Measurements from ENCODE around the gene RNF152. TPM values are rescaled to one million over a fixed set of nuclear protein-coding genes. Genes with fewer than 3 reads are reported as not detected.

RNF152 gene
- total RNA-seq, 3 donors from 2014 or later, result 8.6 to 64.5 (median 31.5) TPM

GRCh38 chr18:61901323-61901986 lies 8.6 kb upstream of the RNF152 start:
- no peaks in the 10 kb centered on the region for H3K4me1 ChIP-seq

GRCh38 chr18:61900504-61901281 lies 7.9 kb upstream of the RNF152 start:
- Histone ChIP-seq H3K4me3 (no peak overlapping the region), H3K4me1 (no peaks in the 10 kb centered on the region), H3K9me3 (no peaks in the 10 kb centered on the region), H3K27ac (no peak overlapping the region), H3K27me3 (no peaks in the 10 kb centered on the region), H3K36me3 (no peaks in the 10 kb centered on the region)
- no peak for DNase-seq (ENCODE audit: low spot score in 2 of 2)
- TF ChIP-seq POLR2AphosphoS5 (IDR thresholded peaks at IDR 0.05), result no peak
- intact Hi-C loops (cut with DNase I; ENCODE audit: low total_unique reads), result no loop called here

More at GRCh38 chr18:61901323-61901986, 8.6 kb upstream of the RNF152 start:
- peak; percentile 82 to 93 (median 84) for TF ChIP-seq CTCF (IDR thresholded peaks at IDR 0.05)
- TF ChIP-seq POLR2AphosphoS5 (IDR thresholded peaks at IDR 0.05), result no peak
- H3K27ac ChIP-seq, result no peak overlapping the region
- no peaks in the 10 kb centered on the region for H3K27me3 ChIP-seq
- intact Hi-C loops (cut with DNase I; ENCODE audit: low total_unique reads), result no loop called here
- H3K9me3 ChIP-seq, result no peaks in the 10 kb centered on the region
- H3K36me3 ChIP-seq, result no peaks in the 10 kb centered on the region
- H3K4me3 ChIP-seq, result no peak overlapping the region
- DNase-seq (ENCODE audit: low spot score in 2 of 2), result no peak

- Histone ChIP-seq H3K4me3 (no peak overlapping the region), H3K4me1 (no peaks in the 10 kb centered on the region), H3K9me3 (no peaks in the 10 kb centered on the region), H3K27ac (no peak overlapping the region), H3K27me3 (no peaks in the 10 kb centered on the region), H3K36me3 (no peaks in the 10 kb centered on the region)
- DNase-seq (ENCODE audit: low spot score in 2 of 2), result no peak
- intact Hi-C loops (cut with DNase I; ENCODE audit: low total_unique reads), result loop anchor here (10.0 kb wide), 1 partner anchor 314 kb away; no protein-coding TSS in a partner anchor
- TF ChIP-seq POLR2AphosphoS5 (IDR thresholded peaks at IDR 0.05) (no peak), CTCF (IDR thresholded peaks at IDR 0.05) (no peak), POLR2A (IDR thresholded peaks at IDR 0.05) (no peak)
These were observed 5.9 kb upstream of the RNF152 start for GRCh38 chr18:61898640-61899101.

GRCh38 chr18:61896757-61897156 lies 4.0 kb upstream of the RNF152 start:
- DNase-seq (ENCODE audit: low spot score in 2 of 2), result peak in 1 of 2 donors; percentile 85
- no peak for TF ChIP-seq CTCF (IDR thresholded peaks at IDR 0.05)
- peak in 2 of 3 donors; percentile 16 to 21 for TF ChIP-seq POLR2AphosphoS5 (IDR thresholded peaks at IDR 0.05)
- Histone ChIP-seq H3K4me3 (no peak overlapping the region), H3K27me3 (no peaks in the 10 kb centered on the region), H3K36me3 (no peaks in the 10 kb centered on the region), H3K9me3 (no peaks in the 10 kb centered on the region), H3K27ac (peak overlapping the region; percentile 61 to 67), H3K4me1 (no peaks in the 10 kb centered on the region)
- intact Hi-C loops (cut with DNase I; ENCODE audit: low total_unique reads), result loop anchor here (10.0 kb wide), 1 partner anchor 312 kb away; no protein-coding TSS in a partner anchor

GRCh38 chr18:61896118-61896517 lies 3.3 kb upstream of the RNF152 start:
- peak overlapping the region; percentile 61 to 67 for H3K27ac ChIP-seq

More at GRCh38 chr18:61896118-61896517, 3.3 kb upstream of the RNF152 start:
- H3K36me3 ChIP-seq, result no peaks in the 10 kb centered on the region
- no peaks in the 10 kb centered on the region for H3K9me3 ChIP-seq
- H3K27me3 ChIP-seq, result no peaks in the 10 kb centered on the region
- TF ChIP-seq CTCF (IDR thresholded peaks at IDR 0.05) (no peak), POLR2AphosphoS5 (IDR thresholded peaks at IDR 0.05) (no peak), POLR2A (IDR thresholded peaks at IDR 0.05) (no peak)
- H3K4me3 ChIP-seq, result no peak overlapping the region
- no peaks in the 10 kb centered on the region for H3K4me1 ChIP-seq
- intact Hi-C loops (cut with DNase I; ENCODE audit: low total_unique reads), result loop anchor here (10.0 kb wide), 1 partner anchor 311 kb away; no protein-coding TSS in a partner anchor
- DNase-seq (ENCODE audit: low spot score in 2 of 2), result no peak
